Measurements from ENCODE around the gene SMURF2.

DNA sequence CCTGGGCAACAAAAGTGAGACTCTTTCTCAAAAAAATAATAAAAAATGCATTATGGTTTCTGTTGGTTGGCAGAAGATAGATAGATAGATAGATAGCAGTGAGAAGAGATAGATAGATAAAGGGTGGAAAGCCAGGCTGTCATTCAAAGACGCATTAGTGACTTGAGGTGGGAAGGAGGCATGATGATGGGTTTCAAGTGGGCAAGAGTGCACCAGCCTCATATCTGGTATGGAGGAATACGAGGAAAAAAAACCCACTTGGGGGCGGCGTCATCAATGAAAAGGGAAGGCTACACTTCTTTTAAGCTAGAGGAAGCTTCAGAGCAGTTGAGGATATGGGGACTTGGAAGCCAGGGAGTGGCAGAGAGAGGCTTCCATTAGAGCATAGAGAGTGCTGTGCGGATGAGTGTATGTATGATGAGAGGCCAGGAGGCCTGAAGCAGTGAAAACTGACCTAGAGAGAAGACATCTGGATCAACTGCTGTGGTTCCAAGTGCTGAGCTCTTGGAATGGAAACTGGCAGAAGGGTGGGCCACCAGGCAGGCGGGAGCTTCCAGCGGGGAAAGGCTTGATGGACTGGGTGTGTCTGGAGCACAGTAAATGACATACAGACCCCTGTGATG is 123.5 kb downstream of the SMURF2 start:
- TF ChIP-seq, protein P1, sequence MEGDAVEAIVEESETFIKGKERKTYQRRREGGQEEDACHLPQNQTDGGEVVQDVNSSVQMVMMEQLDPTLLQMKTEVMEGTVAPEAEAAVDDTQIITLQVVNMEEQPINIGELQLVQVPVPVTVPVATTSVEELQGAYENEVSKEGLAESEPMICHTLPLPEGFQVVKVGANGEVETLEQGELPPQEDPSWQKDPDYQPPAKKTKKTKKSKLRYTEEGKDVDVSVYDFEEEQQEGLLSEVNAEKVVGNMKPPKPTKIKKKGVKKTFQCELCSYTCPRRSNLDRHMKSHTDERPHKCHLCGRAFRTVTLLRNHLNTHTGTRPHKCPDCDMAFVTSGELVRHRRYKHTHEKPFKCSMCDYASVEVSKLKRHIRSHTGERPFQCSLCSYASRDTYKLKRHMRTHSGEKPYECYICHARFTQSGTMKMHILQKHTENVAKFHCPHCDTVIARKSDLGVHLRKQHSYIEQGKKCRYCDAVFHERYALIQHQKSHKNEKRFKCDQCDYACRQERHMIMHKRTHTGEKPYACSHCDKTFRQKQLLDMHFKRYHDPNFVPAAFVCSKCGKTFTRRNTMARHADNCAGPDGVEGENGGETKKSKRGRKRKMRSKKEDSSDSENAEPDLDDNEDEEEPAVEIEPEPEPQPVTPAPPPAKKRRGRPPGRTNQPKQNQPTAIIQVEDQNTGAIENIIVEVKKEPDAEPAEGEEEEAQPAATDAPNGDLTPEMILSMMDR (conservative IDR thresholded peaks at IDR 0.05; ENCODE audit: low read depth, low read length) = no peak
- TF ChIP-seq BHLHE40 (IDR thresholded peaks at IDR 0.05; ENCODE audit: low read depth, low read length) (no peak), POLR2A (IDR thresholded peaks at IDR 0.05; ENCODE audit: low read depth, low read length) (no peak), MXI1 (IDR thresholded peaks at IDR 0.05; ENCODE audit: borderline replicate concordance, low read depth, low read length) (no peak), SMC3 (IDR thresholded peaks at IDR 0.05; ENCODE audit: low read depth, low read length) (no peak), RFX5 (IDR thresholded peaks at IDR 0.05; ENCODE audit: low read depth, low read length) (no peak), RAD21 (IDR thresholded peaks at IDR 0.05; ENCODE audit: low read length) (no peak), MAZ (IDR thresholded peaks at IDR 0.05; ENCODE audit: borderline replicate concordance, low read depth, low read length) (no peak)
- TF ChIP-seq, protein P2, sequence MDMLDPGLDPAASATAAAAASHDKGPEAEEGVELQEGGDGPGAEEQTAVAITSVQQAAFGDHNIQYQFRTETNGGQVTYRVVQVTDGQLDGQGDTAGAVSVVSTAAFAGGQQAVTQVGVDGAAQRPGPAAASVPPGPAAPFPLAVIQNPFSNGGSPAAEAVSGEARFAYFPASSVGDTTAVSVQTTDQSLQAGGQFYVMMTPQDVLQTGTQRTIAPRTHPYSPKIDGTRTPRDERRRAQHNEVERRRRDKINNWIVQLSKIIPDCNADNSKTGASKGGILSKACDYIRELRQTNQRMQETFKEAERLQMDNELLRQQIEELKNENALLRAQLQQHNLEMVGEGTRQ (IDR thresholded peaks at IDR 0.05; ENCODE audit: low read depth, low read length) = no peak
- TF ChIP-seq, protein P3, sequence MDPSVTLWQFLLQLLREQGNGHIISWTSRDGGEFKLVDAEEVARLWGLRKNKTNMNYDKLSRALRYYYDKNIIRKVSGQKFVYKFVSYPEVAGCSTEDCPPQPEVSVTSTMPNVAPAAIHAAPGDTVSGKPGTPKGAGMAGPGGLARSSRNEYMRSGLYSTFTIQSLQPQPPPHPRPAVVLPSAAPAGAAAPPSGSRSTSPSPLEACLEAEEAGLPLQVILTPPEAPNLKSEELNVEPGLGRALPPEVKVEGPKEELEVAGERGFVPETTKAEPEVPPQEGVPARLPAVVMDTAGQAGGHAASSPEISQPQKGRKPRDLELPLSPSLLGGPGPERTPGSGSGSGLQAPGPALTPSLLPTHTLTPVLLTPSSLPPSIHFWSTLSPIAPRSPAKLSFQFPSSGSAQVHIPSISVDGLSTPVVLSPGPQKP (IDR thresholded peaks at IDR 0.05; ENCODE audit: borderline replicate concordance, low read depth, low read length) = no peak

Measured in IMR-90 (cell line).